Measurements from ENCODE around the gene GMDS.

DNA sequence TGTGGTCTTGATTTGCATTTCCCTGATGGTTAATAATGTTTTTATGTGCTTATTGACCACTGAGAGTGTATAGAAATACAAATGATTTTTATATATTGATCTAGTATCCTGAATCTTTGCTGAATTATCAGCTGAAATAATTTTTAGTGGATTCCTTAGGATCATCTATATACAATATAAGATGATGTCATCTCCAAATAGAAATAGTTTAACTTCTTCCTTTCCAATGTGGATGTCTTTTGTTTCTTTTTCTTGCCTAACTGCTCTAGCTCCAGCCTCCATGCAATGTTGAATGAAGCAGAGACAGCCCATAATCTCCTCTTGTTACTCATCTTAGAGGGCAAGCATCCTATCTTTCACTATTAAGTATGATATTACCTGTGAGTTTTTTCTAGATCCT is 226.4 kb downstream of the GMDS start:
- TF ChIP-seq POLR2A (IDR thresholded peaks at IDR 0.05; ENCODE audit: low read depth, low read length): no peak
- no peak for TF ChIP-seq POLR2AphosphoS5 (IDR thresholded peaks at IDR 0.05; ENCODE audit: low read depth, low read length)

Measured in GM12892 (cell line).